Measurements from ENCODE around the gene GPR4.

Gene GPR4

GRCh38 chr19:45608948-45609347 lies 6.9 kb upstream of the GPR4 start:
- H3K4me3 ChIP-seq (ENCODE audit: low read length): no peak overlapping the region
- no peak for DNase-seq (ENCODE audit: low read depth)
- no peak for TF ChIP-seq CTCF (conservative IDR thresholded peaks at IDR 0.05; ENCODE audit: low read depth, low read length)

GRCh38 chr19:45607071-45608029 lies 5.3 kb upstream of the GPR4 start:
- H3K4me3 ChIP-seq (ENCODE audit: low read length): peak overlapping the region; percentile 39
- TF ChIP-seq CTCF (conservative IDR thresholded peaks at IDR 0.05; ENCODE audit: low read depth, low read length): peak; percentile 93
- peak; percentile 9 for DNase-seq (ENCODE audit: low read depth)

- no peak for TF ChIP-seq CTCF (conservative IDR thresholded peaks at IDR 0.05; ENCODE audit: low read depth, low read length)
- DNase-seq (ENCODE audit: low read depth): no peak
- no peak overlapping the region for H3K4me3 ChIP-seq (ENCODE audit: low read length)
Measured at GRCh38 chr19:45601115-45601514, 897 bp downstream of the GPR4 start.

- no peak for DNase-seq (ENCODE audit: low read depth)
- H3K4me3 ChIP-seq (ENCODE audit: low read length): no peak overlapping the region
- no peak for TF ChIP-seq CTCF (conservative IDR thresholded peaks at IDR 0.05; ENCODE audit: low read depth, low read length)
Measured at GRCh38 chr19:45600340-45600885, 1.6 kb downstream of the GPR4 start.

- no peak overlapping the region for H3K4me3 ChIP-seq (ENCODE audit: low read length)
- no peak for TF ChIP-seq CTCF (conservative IDR thresholded peaks at IDR 0.05; ENCODE audit: low read depth, low read length)
- DNase-seq (ENCODE audit: low read depth): no peak
Measured at GRCh38 chr19:45599286-45599685, 2.7 kb downstream of the GPR4 start.

GRCh38 chr19:45598267-45599001 lies 3.6 kb downstream of the GPR4 start:
- no peak for DNase-seq (ENCODE audit: low read depth)
- peak overlapping the region; percentile 19 for H3K4me3 ChIP-seq (ENCODE audit: low read length)
- no peak for TF ChIP-seq CTCF (conservative IDR thresholded peaks at IDR 0.05; ENCODE audit: low read depth, low read length)

All from retinal pigment epithelial cell (primary cell).